Activated gamma-delta T cell treated with Interleukin-2 at 50 U/mL for 16 hours (primary cell): ENCODE data around the gene SIX5.
"Not testable (repeated sequence)": the region's sequence is repeated elsewhere in the genome, so short reads cannot be mapped to it uniquely, and the experiment has no call there.

ENCODE experiments used
- DNase-seq: peaks from one replicate; pipeline ENCODE4 v3.0.0-alpha.2; 2020

SIX5 gene

DNA sequence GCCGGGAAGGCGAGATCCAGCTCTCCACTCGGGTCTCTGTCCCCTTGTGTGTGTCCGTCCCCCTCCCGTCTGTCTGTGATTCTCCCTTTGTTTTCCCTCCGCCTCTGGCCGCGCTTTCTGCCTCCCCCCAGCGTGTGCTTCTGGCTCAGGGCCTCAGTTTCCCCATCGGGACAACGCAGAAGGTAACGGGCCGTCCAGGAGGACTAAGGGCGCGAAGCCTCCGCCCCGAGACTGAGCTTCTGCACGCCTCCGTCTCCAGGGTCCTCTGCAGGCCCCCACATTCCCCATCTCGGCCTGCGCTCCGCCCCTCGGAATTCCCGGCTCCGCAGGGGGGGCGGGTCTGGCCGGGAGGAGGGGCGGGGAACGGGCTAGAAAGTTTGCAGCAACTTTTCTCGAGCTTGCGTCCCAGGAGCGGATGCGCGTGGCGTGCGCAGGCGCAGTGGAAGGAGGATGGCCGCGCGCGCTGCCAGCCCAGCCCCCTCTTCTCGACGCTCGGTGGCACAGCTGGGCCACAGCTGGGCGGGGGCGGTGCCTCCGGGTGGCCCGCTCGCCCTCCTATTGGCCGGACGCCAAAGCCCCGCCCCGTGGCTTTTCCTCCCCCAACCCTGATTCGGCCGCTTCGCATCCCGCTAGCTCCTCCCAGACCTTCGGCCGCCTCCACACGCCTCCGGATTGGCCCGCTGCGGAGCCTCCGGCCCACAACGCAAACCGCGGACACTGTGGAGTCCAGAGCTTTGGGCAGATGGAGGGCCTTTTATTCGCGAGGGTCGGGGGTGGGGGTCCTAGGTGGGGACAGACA is at the start of gene SIX5:
Gene SIX5, minus strand, starts transcription at position 269 of the 799 bp plus-strand sequence. CDS start 408 bp downstream, outside the sequence.
- peak; percentile 93 for DNase-seq

DNA sequence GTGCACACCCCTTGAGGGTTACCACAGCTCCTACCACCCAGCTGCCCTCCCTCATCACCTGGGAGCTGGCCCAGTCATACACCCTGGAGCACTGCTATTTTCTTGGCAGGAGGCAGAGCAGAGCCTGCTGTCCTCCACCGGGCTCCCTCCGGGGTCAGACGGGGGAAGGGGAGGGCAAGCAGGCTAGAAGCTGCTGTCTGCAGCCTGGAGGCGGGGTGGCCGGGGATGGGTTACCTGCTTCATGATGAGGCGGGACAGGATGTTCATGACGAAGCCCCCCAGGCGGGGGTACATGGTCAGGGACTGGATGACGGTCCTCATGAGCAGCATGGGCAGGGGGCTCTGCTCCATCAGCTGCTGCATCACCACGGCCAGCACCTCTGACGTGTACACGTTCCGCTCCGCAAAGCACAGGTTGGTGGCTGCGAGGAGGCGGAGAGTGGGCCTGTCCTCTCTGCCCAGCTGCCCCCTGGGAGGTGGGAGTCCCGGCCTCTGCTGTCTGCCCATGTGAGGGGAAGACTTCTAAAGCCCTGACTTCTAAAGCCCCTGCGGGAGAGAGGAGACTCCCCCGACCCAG is 48.8 kb upstream of the SIX5 start:
- no peak for DNase-seq

DNA sequence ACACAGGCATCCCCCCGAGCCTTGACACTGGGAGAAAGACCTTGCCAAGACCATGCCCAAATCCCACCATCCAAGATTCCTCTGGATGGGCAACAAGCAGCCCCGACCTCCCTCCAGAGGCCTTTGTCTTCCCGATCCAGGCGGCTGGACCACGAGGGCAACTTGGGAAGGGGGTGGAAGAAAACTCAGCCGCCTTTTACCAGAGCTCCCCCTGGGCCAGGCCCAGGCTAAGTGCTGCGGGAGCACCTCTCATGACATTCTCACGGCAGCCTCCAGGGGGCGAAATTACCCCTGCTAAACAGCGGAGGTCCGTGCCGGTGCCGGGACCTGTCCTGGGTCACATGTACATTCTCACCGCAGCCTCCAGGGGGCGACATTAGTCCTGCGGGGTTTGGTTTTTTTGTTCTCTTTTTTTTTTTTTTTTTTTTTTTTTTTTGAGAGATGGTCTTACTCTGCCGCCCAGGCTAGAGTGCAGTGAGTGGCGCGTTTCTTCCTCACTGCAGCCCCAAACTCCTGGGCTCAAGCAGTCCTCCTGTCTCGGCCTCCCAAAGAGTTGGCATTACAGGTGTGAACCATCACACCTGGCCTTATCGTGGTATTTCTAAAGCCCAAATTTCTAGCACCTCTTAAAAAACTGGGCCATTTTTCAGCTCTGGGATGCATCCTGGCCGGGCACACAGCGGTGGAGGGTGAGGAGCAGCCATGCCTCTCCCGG is 48.1 kb upstream of the SIX5 start:
- DNase-seq, result peak; percentile 98

DNA sequence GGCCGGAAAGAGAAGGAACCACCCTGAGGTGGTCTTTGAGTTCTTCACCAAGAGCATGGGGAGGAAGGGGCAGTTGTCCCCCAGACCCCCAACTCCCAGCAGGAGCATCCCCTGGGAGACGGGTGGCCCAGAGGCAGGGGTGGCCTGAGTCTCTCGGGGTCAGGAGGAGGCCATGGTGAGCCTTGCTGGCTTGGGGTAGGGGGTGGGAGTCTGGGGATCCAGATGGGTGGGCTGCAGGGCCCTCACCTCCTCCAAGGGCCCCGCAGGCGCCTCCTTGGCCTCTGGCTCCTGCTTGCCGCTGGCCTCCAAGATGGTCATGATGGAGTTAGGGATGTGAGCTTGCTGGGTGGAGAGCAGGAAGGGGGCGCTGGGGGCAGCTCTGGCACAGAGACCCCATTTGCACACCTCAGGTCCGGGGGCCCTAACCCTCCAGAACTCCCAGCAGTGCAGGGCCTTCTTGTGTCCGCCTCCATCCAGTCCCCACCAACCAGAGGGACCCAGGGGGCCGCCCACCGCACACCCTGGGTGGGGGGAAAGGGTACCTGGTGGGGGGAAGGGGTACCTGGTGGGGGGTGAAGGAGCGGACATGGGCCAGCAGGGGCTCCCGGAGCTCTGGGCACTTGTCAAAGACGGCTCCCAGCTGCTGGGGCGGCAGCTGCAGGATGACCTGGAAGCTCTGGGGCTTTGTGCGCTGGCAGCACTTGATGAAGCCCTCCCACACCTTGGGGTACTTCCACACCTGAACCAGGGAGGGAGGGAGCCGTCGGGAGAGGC is 47.4 kb upstream of the SIX5 start:
- no peak for DNase-seq

DNA sequence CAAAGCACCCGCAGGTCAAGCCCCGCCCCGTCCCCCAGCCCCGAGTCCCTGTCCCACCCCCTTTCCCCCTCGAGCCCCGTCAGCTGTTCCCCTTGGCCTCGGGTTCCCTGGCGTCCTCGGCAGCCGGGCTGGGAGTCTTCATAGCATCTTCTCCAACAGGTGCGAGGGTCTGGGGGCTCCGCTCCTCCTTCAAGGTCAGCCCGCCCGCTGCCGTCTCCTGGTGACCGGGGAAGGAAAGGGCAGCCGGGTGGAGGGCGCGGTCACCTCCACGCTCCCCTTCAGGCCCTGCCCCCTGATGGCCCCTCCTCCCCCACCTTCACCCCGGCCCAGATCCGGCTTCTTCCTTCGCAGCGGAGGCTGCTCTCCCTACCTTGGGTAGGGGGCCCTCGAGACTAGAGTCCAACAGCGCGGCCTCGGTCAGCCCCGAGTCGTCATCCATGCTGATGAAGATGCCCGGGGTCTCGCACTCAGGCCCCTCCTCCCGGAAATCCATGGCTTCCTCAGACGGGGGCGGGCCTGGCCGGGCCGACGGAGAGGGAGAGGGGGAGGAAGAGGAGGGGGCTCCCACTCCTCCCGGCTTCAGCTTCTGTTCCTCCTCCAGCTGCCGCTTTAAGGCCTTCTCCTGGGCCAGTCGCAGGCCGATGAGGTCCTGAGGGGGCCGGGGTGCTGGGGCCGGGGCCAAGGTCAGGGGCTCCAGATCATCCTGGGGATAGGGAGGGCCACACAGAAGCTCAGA is 46.6 kb upstream of the SIX5 start:
- DNase-seq, result no peak

DNA sequence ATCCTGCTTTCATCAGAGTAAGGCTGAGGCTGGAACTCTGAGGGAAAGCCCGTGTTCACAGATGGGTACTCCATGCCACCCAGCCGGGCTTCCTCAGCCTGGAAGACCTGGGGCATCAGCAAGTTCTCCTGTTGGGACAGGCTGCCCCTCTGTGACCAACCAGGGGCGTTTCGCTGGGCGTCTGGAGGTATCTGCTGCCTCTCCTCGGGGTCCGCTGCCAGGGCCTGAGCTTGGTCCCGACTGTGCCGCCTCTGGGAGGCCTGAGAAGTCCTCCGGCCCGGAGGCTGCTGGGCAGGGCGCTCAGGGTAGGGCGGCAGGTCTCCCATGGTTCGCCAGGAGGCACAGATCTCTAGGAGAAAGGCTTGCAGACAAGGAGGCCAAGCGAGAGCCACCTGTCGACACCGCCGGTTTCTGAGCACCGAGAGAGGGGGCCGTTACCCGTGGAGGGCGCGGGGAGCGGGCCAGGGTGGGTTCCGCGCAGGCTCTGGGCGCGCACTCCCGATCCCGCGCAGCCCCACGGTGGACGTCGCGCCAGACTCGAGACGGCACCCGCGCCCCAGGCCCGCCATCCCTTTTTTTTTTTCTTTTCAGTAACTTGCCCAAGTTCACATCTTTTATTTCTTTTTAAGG is 45.9 kb upstream of the SIX5 start, which contains the start of gene RSPH6A:
Gene RSPH6A, minus strand, starts transcription at position 458 of the 630 bp plus-strand sequence. Its CDS starts 132 bp downstream, at position 326.
- DNase-seq, result no peak

DNA sequence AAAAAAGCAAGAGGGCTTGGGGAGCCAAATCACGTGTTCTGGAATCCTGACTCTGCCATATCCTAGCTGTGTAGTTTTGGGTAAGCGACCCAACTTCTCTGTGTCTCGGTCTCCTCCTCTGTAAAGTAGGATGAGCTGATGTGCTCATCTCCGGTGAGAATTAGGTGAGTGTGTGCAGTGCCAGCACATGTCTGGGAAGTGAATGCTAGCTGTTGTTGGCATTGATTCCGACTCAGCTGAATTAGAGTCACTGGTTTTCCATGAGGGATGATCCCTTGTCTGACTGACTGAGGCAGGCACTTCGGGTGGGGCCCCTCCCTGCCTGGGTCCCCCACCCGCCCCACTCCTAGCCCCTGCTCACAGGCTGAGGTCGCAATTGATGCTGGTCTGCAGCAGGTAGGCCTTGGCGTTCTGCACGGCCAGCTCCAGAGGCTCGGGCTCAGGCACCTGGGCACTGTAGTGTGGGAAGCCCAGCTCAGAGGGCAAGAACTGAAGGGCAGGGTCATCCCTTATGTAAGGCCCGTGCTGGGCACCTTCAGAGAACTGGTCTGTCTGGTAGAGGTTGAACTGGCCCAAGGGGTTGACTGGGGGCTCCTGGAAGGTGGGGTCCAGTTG is 45.2 kb upstream of the SIX5 start:
- DNase-seq, result no peak

DNA sequence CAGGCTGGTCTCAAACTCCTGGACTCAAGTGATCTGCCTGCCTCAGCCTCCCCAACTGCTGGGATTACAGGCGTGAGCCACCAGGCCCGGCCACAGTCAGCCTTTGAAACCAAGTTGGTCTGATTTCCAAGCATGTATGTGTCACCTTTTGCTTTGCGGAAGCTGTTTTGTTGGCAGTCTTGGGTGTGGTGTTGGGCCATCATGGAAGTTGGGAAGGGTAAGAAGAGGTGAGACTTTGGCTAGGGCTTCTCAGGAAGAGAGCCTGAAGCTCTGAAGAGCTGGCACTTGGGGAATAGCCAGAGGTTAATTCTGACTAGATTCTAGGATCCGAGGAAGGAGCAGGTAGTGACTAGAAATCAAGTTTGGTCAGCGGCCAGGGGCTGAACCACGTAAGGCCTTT is 43.2 kb upstream of the SIX5 start:
- no peak for DNase-seq

DNA sequence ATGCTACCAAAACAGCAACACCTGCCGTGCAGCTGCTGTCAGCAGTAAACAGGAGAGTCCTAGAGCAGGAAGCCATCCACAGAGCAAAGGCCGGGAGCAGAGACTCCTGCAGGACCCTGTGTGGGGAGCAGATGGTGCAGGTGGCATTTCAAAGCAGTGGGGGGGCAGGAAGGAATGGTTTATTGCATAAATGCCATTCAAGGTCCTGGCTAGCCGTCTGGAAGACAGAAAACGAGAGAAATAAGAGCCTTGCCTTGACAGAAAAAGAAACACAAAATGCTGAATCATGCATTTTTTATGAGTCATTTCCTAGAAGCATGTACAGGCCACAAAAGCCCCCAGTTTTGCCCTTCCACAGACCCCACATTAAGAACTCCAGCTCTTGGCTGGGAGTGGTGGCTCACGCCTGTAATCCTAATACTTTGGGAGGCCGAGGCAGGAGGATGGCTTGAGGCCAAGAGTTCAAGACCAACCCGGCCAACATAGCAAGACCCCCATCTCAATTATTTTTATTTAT is 40.6 kb upstream of the SIX5 start:
- DNase-seq, result no peak

DNA sequence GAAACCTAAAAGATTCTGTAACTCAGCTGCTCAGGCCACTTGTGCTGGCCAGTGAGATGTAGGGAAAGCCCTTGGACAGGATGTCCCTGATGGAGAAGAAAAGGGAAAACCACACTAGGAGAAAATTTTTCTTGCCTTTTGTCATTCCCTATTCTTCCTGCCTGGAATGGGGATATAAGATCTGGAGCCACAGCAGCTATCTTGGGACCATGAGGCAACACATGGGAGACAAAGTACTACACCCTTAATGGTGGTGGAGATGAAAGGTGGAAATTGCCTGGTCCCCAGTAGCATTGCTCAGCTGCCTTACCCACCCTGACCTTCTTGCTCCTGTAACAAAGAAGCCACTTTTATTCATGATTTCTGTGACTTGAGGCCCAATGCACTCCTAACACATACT is 36.7 kb upstream of the SIX5 start:
- no peak for DNase-seq

DNA sequence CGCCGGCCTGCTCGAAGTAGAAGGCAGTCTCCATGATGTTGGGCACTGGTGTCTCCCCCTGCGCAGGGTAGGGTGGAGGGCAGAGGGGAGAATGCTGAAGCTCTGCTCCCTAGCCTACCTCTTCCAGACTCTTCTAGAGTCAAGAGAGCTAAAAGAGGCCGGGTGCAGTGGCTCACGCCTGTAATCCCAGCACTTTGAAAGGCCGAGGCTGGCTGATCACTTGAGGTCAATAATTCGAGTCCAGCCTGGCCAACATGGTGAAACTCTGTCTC is 35.8 kb upstream of the SIX5 start:
- DNase-seq, result no peak

DNA sequence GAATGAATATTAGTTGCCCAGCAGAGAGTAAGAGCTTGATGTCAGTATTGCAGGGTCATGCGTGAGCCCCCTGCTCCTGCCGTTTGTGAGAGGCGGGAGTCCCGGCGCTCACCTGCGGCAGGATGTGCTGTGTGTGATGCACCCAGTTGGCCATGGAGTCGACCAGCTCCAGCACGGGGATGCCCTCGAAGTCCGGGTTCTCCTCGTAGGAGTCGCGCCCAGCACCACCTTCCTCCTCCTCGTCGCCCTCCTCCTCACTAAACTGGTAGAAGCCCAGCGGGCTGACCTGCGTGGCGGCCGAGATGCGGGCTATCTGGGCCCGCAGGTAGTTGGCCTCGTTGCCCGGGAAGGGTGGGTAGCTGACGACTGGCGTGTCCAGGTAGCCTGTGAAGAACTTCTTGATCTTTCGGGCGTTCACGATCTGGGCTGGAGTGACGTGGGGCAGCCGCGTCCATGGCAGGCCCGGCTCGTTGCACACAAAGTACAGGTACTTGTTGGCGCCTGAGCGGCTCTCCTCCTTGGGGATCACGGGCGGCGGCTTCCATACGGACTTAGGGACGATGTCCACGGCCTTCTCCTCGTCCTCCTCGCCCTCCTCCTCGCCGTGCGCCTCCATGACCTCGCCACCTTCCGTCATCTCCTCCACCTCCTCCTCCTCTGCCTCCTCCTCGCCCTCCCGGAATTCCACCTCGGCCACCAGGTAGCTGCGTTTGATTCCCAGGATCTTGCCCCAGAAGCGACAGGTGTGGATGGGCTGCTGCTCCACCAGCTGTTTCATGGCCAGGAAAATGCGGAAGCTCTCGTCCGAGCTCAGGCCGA is 35.3 kb upstream of the SIX5 start:
- DNase-seq, result no peak

DNA sequence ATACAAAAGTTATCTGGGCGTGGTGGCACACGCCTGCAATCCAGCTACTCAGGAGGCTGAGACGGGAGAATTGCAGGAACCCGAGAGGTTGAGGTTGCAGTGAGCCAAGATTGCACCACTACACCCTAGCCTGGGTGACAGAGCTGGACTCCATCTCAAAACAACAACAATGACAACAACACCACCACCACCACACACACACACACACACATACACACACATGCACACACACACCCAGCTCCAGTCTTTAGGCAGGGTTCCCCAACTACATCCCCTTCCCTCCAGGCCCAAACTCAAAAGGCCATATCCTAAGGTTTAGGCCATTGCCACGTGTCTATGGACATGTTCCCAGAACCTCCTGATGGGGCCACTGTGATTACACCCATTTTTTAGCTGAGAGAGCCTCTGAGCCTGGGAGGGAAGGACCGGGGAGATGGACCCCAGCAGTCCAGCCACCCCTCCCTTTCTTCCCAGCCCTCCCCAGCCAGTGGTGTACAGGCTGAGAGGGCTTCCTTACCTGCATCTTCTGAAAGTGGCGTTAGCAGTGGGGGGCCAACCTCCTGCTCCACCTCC is 32.6 kb upstream of the SIX5 start:
- no peak for DNase-seq

DNA sequence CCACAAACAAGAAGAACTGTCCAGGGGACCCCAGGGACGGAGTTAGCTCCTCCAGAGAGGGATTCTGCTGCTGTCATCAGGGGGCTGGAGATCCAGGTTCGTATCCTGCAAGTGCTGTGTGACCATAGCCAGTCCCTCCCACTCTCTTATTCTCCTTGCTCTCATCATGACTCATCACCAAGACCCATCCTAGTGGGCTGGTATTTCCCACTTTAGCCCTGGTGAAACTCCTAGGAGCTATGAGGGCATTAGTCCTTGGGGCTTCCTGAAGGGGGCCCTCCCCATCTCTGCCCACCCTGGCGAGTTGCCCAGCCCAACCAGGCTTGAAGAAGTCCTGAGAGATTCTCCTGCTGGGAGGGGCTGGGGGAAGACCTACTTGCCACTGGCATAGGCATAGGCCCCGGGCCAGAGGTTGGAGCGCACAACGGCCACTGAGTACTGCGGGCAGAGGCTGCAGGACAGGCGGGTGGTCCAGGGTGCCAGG is 31.1 kb upstream of the SIX5 start:
- DNase-seq, result no peak

DNA sequence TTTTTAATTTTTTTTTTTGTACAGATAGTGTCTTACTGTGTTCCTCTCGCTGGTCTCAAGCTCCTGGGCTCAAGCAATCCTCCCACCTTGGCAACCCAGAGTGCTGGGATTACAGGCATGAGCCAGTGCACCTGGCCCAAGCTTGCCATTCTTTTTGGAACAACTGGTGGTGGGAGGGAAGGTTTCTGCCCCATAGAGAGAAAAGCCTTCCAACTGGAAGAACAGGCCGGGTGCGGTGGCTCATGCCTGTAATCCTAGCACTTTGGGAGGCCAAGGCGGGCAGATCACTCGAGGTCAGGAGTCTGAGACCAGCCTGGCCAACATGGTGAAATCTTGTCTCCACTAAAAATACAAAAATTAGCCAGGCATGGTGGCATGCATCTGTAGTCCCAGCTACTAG is 30.5 kb upstream of the SIX5 start:
- DNase-seq, result not testable (repeated sequence)

DNA sequence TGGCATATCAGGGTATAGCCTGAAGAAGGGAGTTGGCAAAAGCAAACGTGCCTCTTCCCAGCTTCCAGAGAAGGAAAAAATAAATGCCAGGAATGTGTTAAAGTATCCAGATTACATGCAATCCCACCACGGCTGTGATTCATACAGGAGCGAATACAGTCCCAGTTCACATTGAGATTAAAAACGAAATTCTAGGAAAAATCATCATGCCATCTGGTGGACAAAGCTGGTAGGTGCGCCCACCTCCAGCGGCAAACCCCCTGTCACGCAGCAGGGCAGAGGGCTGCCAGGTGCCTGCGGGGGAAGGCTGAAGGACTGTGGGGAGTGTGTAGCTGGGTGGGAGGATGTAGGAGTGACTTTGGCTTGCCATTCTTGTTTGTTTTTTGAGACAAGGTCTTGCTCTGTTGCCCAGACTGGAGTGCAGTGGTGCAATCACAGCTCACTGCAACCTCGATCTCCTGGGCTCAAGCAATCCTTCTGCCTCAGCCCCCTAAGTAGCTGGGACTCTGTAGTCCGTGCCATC is 30.0 kb upstream of the SIX5 start:
- peak; percentile 54 for DNase-seq

DNA sequence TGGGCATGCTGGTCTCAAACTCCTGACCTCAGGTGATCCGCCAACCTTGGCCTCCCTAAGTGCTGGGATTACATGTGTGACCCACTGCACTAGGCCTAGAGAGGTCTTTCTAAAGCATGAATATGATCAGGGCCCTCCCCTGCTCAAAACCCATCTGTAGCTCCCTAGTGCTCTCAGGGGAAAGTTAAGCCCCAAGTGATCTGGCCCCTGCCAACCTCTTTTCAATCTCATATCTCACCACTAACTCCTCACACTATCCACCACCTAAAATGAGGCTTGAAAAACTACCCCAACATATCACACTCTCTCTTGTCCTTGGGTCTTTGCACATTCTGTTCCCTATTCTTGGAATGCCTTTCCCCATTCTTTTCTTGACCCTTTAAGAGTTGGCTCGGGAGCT is 25.6 kb upstream of the SIX5 start:
- DNase-seq, result no peak

DNA sequence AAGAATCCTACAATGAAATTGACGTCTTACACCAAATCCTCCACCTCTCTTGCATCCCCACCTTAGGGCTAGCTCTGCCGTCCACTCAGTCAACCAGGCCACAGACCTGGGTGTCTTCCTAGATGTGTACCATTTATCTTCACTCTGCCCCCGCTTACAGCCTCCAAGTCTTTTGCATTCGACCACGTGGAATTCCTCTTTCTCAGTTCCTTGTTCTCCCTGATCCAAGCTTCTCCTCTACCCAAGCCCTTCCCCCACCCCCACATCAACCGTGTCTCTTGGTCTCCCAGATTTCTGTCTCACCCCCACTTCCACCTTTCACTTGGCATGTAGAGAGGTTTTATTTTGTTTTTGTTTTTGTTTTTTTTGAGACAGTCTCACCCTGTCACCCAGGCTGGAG is 24.8 kb upstream of the SIX5 start:
- no peak for DNase-seq

DNA sequence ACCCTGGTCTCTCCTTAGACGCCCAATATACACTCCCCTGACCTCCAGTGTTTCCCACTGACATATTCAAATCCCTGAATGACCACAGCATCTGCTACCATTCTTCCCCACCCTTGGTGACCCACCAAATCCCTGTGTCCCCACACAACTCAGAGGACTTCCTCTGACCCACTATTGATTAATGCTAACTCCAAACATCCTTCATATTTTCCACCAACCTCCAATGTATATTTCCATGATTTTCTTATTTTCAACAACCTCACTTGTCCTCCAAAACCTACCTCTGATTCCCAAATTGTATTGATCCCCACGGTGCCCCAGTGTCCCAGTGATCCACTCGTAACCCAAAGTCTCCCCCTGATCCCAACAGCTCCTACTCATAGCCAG is 24.1 kb upstream of the SIX5 start:
- no peak for DNase-seq
